ENCODE data around the gene SEBOX.

GRCh38 chr17:28392491-28392890 is 27.5 kb upstream of the SEBOX start:
- TF ChIP-seq, protein P1, sequence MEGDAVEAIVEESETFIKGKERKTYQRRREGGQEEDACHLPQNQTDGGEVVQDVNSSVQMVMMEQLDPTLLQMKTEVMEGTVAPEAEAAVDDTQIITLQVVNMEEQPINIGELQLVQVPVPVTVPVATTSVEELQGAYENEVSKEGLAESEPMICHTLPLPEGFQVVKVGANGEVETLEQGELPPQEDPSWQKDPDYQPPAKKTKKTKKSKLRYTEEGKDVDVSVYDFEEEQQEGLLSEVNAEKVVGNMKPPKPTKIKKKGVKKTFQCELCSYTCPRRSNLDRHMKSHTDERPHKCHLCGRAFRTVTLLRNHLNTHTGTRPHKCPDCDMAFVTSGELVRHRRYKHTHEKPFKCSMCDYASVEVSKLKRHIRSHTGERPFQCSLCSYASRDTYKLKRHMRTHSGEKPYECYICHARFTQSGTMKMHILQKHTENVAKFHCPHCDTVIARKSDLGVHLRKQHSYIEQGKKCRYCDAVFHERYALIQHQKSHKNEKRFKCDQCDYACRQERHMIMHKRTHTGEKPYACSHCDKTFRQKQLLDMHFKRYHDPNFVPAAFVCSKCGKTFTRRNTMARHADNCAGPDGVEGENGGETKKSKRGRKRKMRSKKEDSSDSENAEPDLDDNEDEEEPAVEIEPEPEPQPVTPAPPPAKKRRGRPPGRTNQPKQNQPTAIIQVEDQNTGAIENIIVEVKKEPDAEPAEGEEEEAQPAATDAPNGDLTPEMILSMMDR (IDR thresholded peaks at IDR 0.05), result no peak
- no peak for TF ChIP-seq POLR2A (IDR thresholded peaks at IDR 0.05)
- no peak for TF ChIP-seq EP300 (IDR thresholded peaks at IDR 0.05)
- no peak for TF ChIP-seq POLR2AphosphoS5 (IDR thresholded peaks at IDR 0.05)
